Left ventricle myocardium inferior (tissue), 1 donor: Measurements from ENCODE around the gene RSPH1. TPM values are rescaled to one million over a fixed set of nuclear protein-coding genes. Genes with fewer than 3 reads are reported as not detected.

Experiments
- DNase-seq: peaks from one replicate; pipeline ENCODE4 v3.0.0-alpha.2; 2020
- H3K27ac ChIP-seq: fragments of 200-600 bp; replicated peaks from 2 replicates; pipeline ENCODE4 v1.8.0; 2021
- H3K27me3 ChIP-seq: fragments of 200-600 bp; 2 replicates; pipeline ENCODE4 v1.8.0; 2021; ENCODE audit warnings: low read depth
- H3K36me3 ChIP-seq: fragments of 200-600 bp; 2 replicates; pipeline ENCODE4 v1.8.0; 2021
- H3K4me1 ChIP-seq: fragments of 200-600 bp; 2 replicates; pipeline ENCODE4 v1.8.0; 2021
- H3K4me3 ChIP-seq: fragments of 200-600 bp; 2 replicates; pipeline ENCODE4 v1.8.0; 2021; ENCODE audit warnings: mild to moderate bottlenecking, moderate library complexity
- H3K9me3 ChIP-seq: fragments of 200-600 bp; replicated peaks from 2 replicates; pipeline ENCODE4 v1.8.0; 2021
- intact Hi-C: fragments of 100-400 bp; cut with micrococcal nuclease; formaldehyde crosslinking; loops from one replicate; pipeline ENCODE4 v1.11.0; 2022
- total RNA-seq: library from RNA; stranded (reverse); fragmentation: NEBNext Ultra II Directional; extraction: Animal tissue kit (Norgen Biotek cat#: 25700); gene quantifications from one replicate; pipeline ENCODE4 v1.2.1, GENCODE V29; 2021
- TF ChIP-seq, protein P1 (sequence below): fragments of 200-600 bp; IDR thresholded peaks from 2 replicates; pipeline ENCODE4 v1.8.0; 2021; ENCODE audit warnings: antibody characterized with exemption, mild to moderate bottlenecking, borderline replicate concordance
- donor health status: DM: no; HTN: yes; CAD: no; lungs with severe emphysema.

The RSPH1 gene
- total RNA-seq, 1 donor from 2014 or later, result not detected

DNA sequence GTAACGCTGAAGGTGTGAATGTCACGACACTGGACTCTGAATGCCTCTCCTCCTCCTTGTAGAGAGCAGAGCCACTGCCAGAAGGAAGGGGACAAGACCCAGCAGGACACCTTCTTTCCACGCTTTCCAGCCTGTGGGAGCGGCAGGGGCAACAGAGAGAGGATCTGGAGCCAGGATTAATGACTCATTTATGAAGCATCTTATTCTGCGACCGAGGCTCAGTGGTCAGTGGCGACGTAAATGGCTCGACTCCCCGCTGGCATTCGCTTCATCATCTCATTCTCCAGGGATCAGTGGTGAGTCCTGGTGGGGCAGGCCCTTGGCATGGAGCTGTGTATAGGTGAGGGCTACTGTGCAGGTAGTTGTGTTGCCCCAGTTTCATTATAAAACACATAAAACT, 22.2 kb upstream of the RSPH1 start:
- H3K27ac ChIP-seq, result no peak overlapping the region
- no peaks in the 10 kb centered on the region for H3K9me3 ChIP-seq
- H3K4me3 ChIP-seq, result no peak overlapping the region
- intact Hi-C loops, result no loop called here
- DNase-seq, result no peak
- peaks cover 20% of the 10 kb centered on the region for H3K4me1 ChIP-seq
- H3K36me3 ChIP-seq, result peaks cover 21% of the 10 kb centered on the region
- TF ChIP-seq, protein P1, sequence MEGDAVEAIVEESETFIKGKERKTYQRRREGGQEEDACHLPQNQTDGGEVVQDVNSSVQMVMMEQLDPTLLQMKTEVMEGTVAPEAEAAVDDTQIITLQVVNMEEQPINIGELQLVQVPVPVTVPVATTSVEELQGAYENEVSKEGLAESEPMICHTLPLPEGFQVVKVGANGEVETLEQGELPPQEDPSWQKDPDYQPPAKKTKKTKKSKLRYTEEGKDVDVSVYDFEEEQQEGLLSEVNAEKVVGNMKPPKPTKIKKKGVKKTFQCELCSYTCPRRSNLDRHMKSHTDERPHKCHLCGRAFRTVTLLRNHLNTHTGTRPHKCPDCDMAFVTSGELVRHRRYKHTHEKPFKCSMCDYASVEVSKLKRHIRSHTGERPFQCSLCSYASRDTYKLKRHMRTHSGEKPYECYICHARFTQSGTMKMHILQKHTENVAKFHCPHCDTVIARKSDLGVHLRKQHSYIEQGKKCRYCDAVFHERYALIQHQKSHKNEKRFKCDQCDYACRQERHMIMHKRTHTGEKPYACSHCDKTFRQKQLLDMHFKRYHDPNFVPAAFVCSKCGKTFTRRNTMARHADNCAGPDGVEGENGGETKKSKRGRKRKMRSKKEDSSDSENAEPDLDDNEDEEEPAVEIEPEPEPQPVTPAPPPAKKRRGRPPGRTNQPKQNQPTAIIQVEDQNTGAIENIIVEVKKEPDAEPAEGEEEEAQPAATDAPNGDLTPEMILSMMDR, result no peak
- H3K27me3 ChIP-seq, result no peaks in the 10 kb centered on the region

DNA sequence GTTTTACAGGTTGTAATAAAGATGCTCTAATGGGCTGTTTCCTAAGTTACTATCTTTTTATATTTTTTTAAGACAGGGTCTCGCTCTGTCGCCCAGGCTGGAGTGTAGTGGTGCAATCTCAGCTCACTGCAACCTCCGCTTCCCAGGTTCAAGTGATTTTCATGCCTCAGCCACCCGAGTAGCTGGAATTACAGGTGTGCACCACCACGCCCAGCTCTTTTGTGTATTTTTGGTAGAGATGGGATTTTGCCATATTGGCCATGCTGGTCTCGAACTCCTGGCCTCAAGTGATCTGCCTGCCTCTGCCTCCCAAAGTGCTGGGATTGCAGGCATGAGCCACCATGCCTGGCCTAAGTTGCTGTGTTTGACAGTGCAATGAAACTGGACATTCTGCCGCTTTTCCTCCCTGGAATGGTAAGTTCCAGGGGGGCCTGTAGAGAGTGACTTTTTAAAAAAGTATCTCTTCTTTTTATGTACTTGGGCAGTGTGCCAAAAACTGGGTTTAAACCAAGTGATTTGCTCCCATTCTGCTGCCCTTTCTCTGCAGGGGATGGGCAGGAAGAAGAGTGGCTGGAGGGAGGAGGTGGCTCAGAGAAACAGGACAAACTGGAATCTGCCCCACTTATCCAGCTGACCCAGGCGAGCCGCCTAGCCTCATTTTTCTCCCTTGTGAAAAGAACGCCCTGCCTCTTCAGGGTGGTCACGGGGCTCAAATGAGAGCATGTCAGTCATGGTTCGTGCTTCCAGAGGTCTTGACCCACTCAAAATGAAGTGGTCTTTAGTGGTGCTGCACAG, 19.9 kb upstream of the RSPH1 start:
- no peaks in the 10 kb centered on the region for H3K27me3 ChIP-seq
- no peak for DNase-seq
- no peaks in the 10 kb centered on the region for H3K9me3 ChIP-seq
- intact Hi-C loops, result no loop called here
- H3K4me1 ChIP-seq, result peaks cover 20% of the 10 kb centered on the region
- no peak overlapping the region for H3K4me3 ChIP-seq
- H3K36me3 ChIP-seq, result peaks cover 17% of the 10 kb centered on the region
- TF ChIP-seq, protein P1, result no peak
- no peak overlapping the region for H3K27ac ChIP-seq

DNA sequence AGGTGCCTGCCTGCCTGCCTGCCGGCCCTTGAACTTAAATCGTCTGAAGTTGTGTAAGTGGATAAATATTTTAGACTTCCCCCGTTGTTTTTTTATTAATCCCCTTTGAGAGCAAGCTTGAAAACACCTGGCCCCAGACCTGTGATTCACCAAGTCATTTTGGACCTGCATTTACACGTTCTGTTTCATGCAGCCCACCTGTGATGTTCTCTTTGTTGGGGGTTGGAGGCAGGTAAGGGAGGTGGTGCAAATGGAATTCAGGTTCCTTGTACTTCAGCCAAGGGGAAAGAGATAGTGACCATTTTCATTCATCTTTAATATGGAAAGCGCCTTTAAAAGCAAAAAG, 18.8 kb upstream of the RSPH1 start:
- Histone ChIP-seq H3K36me3 (peaks cover 17% of the 10 kb centered on the region), H3K27ac (peak overlapping the region; percentile 78), H3K27me3 (no peaks in the 10 kb centered on the region), H3K9me3 (no peaks in the 10 kb centered on the region), H3K4me3 (peak overlapping the region; percentile 94), H3K4me1 (peaks cover 20% of the 10 kb centered on the region)
- no peak for DNase-seq
- intact Hi-C loops, result no loop called here
- TF ChIP-seq, protein P1, result no peak

- no peaks in the 10 kb centered on the region for H3K27me3 ChIP-seq
- H3K4me3 ChIP-seq, result peak overlapping the region; percentile 94
- H3K9me3 ChIP-seq, result no peaks in the 10 kb centered on the region
- H3K36me3 ChIP-seq, result peaks cover 11% of the 10 kb centered on the region
- peak overlapping the region; percentile 78 for H3K27ac ChIP-seq
- peaks cover 20% of the 10 kb centered on the region for H3K4me1 ChIP-seq
- intact Hi-C loops, result no loop called here
- TF ChIP-seq, protein P1, result no peak
- DNase-seq, result peak; percentile 58
Measured at GRCh38 chr21:42513985-42514882, 18.2 kb upstream of the RSPH1 start.

DNA sequence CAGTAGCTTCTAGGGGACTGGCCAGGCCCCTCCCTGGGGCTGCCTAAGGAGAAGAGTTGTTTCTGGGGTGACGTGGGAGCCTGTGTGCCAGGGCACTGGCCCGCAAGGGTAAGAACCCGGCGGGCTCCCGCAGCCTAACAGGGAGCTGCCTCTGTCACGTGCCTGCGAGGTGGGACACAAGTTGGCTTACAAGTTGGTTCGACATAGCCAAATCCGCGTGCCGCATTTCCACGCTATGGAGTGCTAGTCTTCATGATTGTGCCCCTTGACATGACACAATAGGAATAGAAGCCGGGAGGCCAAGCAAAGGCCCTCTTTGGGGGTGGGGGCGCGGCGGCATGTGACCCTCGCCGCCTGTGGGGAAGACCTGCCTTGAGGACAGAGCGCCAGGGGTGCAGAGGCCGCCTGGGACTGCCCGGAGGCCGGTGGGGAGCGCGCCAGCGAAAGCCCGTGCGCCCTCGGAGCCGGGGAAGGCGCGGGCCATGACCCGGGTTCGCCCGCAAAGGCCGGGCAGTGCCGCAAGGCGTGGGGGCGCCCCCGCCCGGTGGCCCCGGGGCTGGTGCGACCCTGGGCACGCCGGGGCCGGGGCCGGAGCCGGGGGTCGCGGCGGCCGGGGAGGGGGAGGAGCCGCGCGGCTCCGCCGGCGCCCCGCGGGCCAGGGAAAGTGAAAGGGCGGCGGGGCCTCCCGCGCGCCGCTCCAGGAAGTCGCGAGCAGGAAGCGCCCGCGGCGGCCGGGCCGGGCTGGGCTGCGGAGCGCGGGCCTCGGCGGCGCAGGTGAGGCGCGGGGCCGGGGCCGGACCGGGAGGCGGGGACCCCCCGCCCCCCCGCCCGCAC, 17.3 kb upstream of the RSPH1 start, which contains the start of gene SLC37A1:
TSS of gene SLC37A1 (plus strand) at position 702 of the 834 bp plus-strand sequence. CDS start 4,603 bp downstream, outside the sequence.
- peak within 1 kb of the TSS; percentile 94 for H3K4me3 ChIP-seq
- H3K9me3 ChIP-seq, result no peaks in the 10 kb centered on the region
- H3K27ac ChIP-seq, result peak within 1 kb of the TSS; percentile 78
- TF ChIP-seq, protein P1, result no peak
- H3K27me3 ChIP-seq, result no peaks in the 10 kb centered on the region
- peaks cover 2% of the 10 kb centered on the region for H3K36me3 ChIP-seq
- peaks cover 20% of the 10 kb centered on the region for H3K4me1 ChIP-seq
- no peak for DNase-seq
- intact Hi-C loops, result no loop called here
